Stimulated activated CD8-positive, alpha-beta memory T cell treated with anti-CD3 and anti-CD28 coated beads, Interleukin-12 subunit alpha, Interleukin-12 subunit beta, amount 100 ng/mL, for 4 hours (primary cell): ENCODE results near the gene PLEK.
"Not testable (repeated sequence)": the region's sequence is repeated elsewhere in the genome, so short reads cannot be mapped to it uniquely, and the experiment has no call there.

Source experiments
- DNase-seq: peaks from one replicate; pipeline ENCODE4 v3.0.0-alpha.2; 2020; ENCODE audit warnings: low read depth

The PLEK gene

GRCh38 chr2:68384485-68385107, 19.5 kb downstream of the PLEK start:
- DNase-seq: no peak

GRCh38 chr2:68385220-68385906, 20.3 kb downstream of the PLEK start:
- peak; percentile 29 for DNase-seq

GRCh38 chr2:68385907-68386287, 20.8 kb downstream of the PLEK start:
- DNase-seq: no peak

- DNase-seq: no peak
Measured at GRCh38 chr2:68386365-68386764, 21.3 kb downstream of the PLEK start.

GRCh38 chr2:68387408-68388350, 22.6 kb downstream of the PLEK start:
- no peak for DNase-seq

- DNase-seq: no peak
Measured at GRCh38 chr2:68388358-68388757, 23.3 kb downstream of the PLEK start.

- no peak for DNase-seq
Measured at GRCh38 chr2:68388772-68389171, 23.7 kb downstream of the PLEK start.

GRCh38 chr2:68390114-68390513, 25.0 kb downstream of the PLEK start:
- DNase-seq: no peak

- no peak for DNase-seq
Measured at GRCh38 chr2:68390586-68390985, 25.5 kb downstream of the PLEK start.

GRCh38 chr2:68391099-68391498, 26.0 kb downstream of the PLEK start:
- no peak for DNase-seq

GRCh38 chr2:68391869-68392268, 26.8 kb downstream of the PLEK start:
- no peak for DNase-seq

GRCh38 chr2:68396093-68396492, 31.0 kb downstream of the PLEK start:
- DNase-seq: no peak

- DNase-seq: not testable (repeated sequence)
Measured at GRCh38 chr2:68397704-68398263, 32.7 kb downstream of the PLEK start.

GRCh38 chr2:68403199-68403644, 38.1 kb downstream of the PLEK start:
- no peak for DNase-seq

- no peak for DNase-seq
Measured at GRCh38 chr2:68404164-68404563, 39.1 kb downstream of the PLEK start.

- no peak for DNase-seq
Measured at GRCh38 chr2:68404893-68405799, 40.1 kb downstream of the PLEK start.

GRCh38 chr2:68411397-68412126, 46.5 kb downstream of the PLEK start:
- no peak for DNase-seq

GRCh38 chr2:68412127-68412819, 47.2 kb downstream of the PLEK start:
- no peak for DNase-seq

GRCh38 chr2:68413466-68413865, 48.4 kb downstream of the PLEK start:
- DNase-seq: no peak

GRCh38 chr2:68414452-68414851, 49.4 kb downstream of the PLEK start:
- no peak for DNase-seq
